NB4 (cell line): ENCODE data around the gene CKS1B.
A peak's percentile ranks its signal among the peaks of the same experiment; 100 is the strongest.

ENCODE experiments used
- DNase-seq: peaks from one replicate; pipeline ENCODE4 v3.0.0; 2010; ENCODE audit warnings: low read depth
- H3K4me3 ChIP-seq: one replicate; pipeline ENCODE4 v1.5.1; 2011; ENCODE audit warnings: mild to moderate bottlenecking, low read depth, low read length, moderate library complexity
- CTCF ChIP-seq: IDR thresholded peaks from one replicate; pipeline ENCODE4 v1.5.1; 2012; ENCODE audit warnings: low read depth, low read length
- MYC ChIP-seq: IDR thresholded peaks from 2 replicates; pipeline ENCODE4 v1.6.1; 2011; ENCODE audit warnings: low read depth, low read length
- POLR2A ChIP-seq: IDR thresholded peaks from 2 replicates; pipeline ENCODE4 v1.6.1; 2011; ENCODE audit warnings: mild to moderate bottlenecking; ENCODE audit not compliant: insufficient read length; ENCODE audit errors: extremely low read depth
- TF ChIP-seq, protein P1 (sequence below): IDR thresholded peaks from 2 replicates; pipeline ENCODE4 v1.6.1; 2011; ENCODE audit warnings: low read depth, low read length

Gene CKS1B

GRCh38 chr1:155022136-155022926 is 47.9 kb downstream of the CKS1B start:
- no peak for DNase-seq
- TF ChIP-seq MYC (no peak), POLR2A (no peak), CTCF (no peak)
- TF ChIP-seq, protein P1, sequence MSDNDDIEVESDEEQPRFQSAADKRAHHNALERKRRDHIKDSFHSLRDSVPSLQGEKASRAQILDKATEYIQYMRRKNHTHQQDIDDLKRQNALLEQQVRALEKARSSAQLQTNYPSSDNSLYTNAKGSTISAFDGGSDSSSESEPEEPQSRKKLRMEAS = no peak
- no peak overlapping the region for H3K4me3 ChIP-seq

DNA sequence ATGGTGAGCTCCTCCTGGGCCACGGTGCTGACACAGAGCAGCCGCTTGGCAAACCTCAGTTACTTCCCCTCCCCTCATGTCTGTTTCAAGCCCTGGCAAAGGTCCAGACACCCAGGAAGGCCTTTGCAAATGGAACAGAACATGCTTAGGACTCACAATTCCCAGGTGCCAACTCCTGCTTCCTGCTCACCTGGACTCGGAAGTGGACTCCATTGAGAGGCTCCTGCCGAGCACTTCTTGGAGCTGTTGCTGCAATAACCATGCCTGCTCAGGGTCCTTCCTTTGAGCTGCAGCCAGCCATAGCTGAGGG is 48.4 kb downstream of the CKS1B start:
- TF ChIP-seq, protein P1 = no peak
- no peak for TF ChIP-seq POLR2A
- TF ChIP-seq CTCF = no peak
- TF ChIP-seq MYC = no peak
- no peak overlapping the region for H3K4me3 ChIP-seq
- peak; percentile 23 for DNase-seq

DNA sequence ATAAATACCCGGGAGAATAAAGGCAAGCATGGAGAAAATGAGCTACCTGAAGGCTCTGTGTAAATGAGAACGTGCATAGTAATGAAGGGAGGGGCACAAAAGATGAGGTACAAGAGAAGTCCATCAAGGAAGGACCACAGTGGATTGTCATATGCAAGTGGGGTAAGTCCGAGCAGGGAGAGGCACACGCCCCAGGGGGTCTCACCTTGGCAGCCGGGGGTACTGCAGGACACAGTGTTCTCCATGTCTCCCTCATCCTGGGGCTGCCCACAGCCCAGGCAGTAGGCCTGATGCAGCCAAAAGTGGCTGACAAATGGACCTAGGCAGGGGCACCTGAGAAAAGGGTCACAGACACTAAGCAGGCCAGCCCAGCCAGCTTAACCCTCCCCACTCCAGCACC is 49.1 kb downstream of the CKS1B start:
- DNase-seq = no peak
- H3K4me3 ChIP-seq = no peak overlapping the region
- no peak for TF ChIP-seq POLR2A
- TF ChIP-seq, protein P1 = no peak
- no peak for TF ChIP-seq CTCF
- no peak for TF ChIP-seq MYC

GRCh38 chr1:155024315-155024714 is 49.8 kb downstream of the CKS1B start:
- no peak overlapping the region for H3K4me3 ChIP-seq
- no peak for TF ChIP-seq POLR2A
- TF ChIP-seq MYC = no peak
- TF ChIP-seq, protein P1 = no peak
- no peak for TF ChIP-seq CTCF
- DNase-seq = no peak

- TF ChIP-seq MYC (no peak), POLR2A (no peak), CTCF (no peak)
- TF ChIP-seq, protein P1 = no peak
- DNase-seq = no peak
Measured at GRCh38 chr1:155026154-155026553, 51.7 kb downstream of the CKS1B start.

More at GRCh38 chr1:155026154-155026553, 51.7 kb downstream of the CKS1B start:
- no peak overlapping the region for H3K4me3 ChIP-seq
